Fibroblast of lung (primary cell): ENCODE results near the gene RAB10.

Experiments used
- EZH2 ChIP-seq: IDR thresholded peaks from 2 replicates; pipeline ENCODE4 v1.5.1; 2012; ENCODE audit warnings: low read length, control low read depth, mild to moderate bottlenecking; ENCODE audit errors: missing control alignments
- TF ChIP-seq, protein P1 (sequence below), 2 donors: IDR thresholded peaks in 1 of 2; conservative IDR thresholded peaks in 1 of 2; 1 replicate in 1 of 2; 2 replicates in 1 of 2; pipeline ENCODE4 v1.5.1; 2011 to 2012; ENCODE audit warnings: low read length in 2 of 2, control low read depth in 1 of 2, inconsistent platforms in 1 of 2, low read depth in 1 of 2, mild to moderate bottlenecking in 1 of 2

DNA sequence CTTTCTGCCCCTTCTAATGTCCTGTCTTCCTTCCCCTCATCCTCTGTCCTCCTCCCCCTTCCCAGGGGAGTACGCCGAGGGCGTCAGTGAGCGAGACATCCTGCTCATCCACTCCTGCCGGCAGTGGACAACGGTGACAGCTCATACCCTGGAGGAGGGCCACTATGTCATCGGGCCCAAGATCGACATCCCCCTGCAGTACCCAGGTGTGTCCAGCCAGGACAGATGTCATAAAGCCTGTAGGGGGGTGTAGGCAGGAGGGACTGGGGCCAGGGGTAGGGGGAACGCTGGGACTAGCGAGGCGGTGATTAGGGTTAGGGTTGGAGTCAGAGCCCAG, 142.4 kb downstream of the RAB10 start:
- TF ChIP-seq, protein P1, sequence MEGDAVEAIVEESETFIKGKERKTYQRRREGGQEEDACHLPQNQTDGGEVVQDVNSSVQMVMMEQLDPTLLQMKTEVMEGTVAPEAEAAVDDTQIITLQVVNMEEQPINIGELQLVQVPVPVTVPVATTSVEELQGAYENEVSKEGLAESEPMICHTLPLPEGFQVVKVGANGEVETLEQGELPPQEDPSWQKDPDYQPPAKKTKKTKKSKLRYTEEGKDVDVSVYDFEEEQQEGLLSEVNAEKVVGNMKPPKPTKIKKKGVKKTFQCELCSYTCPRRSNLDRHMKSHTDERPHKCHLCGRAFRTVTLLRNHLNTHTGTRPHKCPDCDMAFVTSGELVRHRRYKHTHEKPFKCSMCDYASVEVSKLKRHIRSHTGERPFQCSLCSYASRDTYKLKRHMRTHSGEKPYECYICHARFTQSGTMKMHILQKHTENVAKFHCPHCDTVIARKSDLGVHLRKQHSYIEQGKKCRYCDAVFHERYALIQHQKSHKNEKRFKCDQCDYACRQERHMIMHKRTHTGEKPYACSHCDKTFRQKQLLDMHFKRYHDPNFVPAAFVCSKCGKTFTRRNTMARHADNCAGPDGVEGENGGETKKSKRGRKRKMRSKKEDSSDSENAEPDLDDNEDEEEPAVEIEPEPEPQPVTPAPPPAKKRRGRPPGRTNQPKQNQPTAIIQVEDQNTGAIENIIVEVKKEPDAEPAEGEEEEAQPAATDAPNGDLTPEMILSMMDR (conservative IDR thresholded peaks at IDR 0.05 in 1 of 2, IDR thresholded peaks at IDR 0.05 in 1 of 2; ENCODE audit: low read depth in 1 of 2, low read length in 2 of 2): no peak
- no peak for TF ChIP-seq EZH2
